K562 (cell line): Measurements from ENCODE around the gene SUPT5H. TPM values are rescaled to one million over a fixed set of nuclear protein-coding genes. Genes with fewer than 3 reads are reported as not detected.

Experiments used
- ARID3B ChIP-seq: fragments of 250-450 bp; sonication (Bioruptor Pico); IDR thresholded peaks from 2 replicates; pipeline ENCODE4 v1.4.0; 2020; ENCODE audit warnings: borderline replicate concordance
- CTCF ChIP-seq, 3 experiments: IDR thresholded peaks in 2 of 3; conservative IDR thresholded peaks in 1 of 3; 2 replicates each; pipeline ENCODE4 v1.5.1; 2011 to 2012; ENCODE audit warnings: low read length in 3 of 3, mild to moderate bottlenecking in 3 of 3, control low read depth in 2 of 3, improper control_type of control experiment in 1 of 3, inconsistent platforms in 1 of 3, low read depth in 1 of 3, mixed read lengths in 1 of 3, moderate library complexity in 1 of 3; ENCODE audit not compliant: insufficient read depth in 2 of 3
- GATAD2A ChIP-seq: fragments of 450-650 bp; IDR thresholded peaks from 2 replicates; pipeline ENCODE4 v1.6.1; 2017
- HMBOX1 ChIP-seq: sonication (generic); IDR thresholded peaks from 2 replicates; pipeline ENCODE4 v1.6.1; 2016
- NR2C2 ChIP-seq, 2 experiments: fragments of 200-800 bp in 1 of 2; sonication (Bioruptor generic) in 1 of 2; sonication (generic) in 1 of 2; formaldehyde crosslinking in 1 of 2; IDR thresholded peaks; 2 replicates each; pipeline versions ENCODE4 v1.6.1 to v1.8.0; 2016 to 2022; ENCODE audit warnings: mild to moderate bottlenecking in 1 of 2, missing compliant biosample characterization in 1 of 2, missing genetic modification characterization in 1 of 2, missing genetic modification reagents in 1 of 2
- SMARCC2 ChIP-seq: fragments of 450-650 bp; IDR thresholded peaks from 2 replicates; pipeline ENCODE4 v1.6.1; 2017; ENCODE audit warnings: antibody characterized with exemption, moderate library complexity, mild to moderate bottlenecking, low read depth
- ZKSCAN1 ChIP-seq: fragments of 150-350 bp; IDR thresholded peaks from 2 replicates; pipeline ENCODE4 v1.6.1; 2016; ENCODE audit warnings: low read depth, low read length
- ZNF124 ChIP-seq: sonication (generic); formaldehyde crosslinking; IDR thresholded peaks from 2 replicates; pipeline ENCODE4 v1.8.1; 2022; ENCODE audit warnings: missing genetic modification reagents
- ZNF644 ChIP-seq: fragments of 200-800 bp; sonication (Bioruptor generic); IDR thresholded peaks from 2 replicates; pipeline ENCODE4 v1.6.1; 2016; ENCODE audit warnings: low read depth, missing genetic modification characterization, missing compliant biosample characterization
- polyA plus RNA-seq, 8 experiments: library from polyadenylated mRNA; depleted of rRNA in 4 of 8; stranded (reverse) in 5 of 8; unstranded in 3 of 8; fragments of >200 nt; fragmentation: Nextera tagmentation in 2 of 8; fragmentation: Illumina TruSeq in 1 of 8; extraction: Ambion mirVana in 2 of 8; extraction: Trizol in 1 of 8; gene quantifications; 2 replicates each; pipeline versions ENCODE4 v1.2.1 to v1.2.3, GENCODE V29; 2011 to 2014; ENCODE audit warnings: inconsistent platforms in 1 of 8, missing spikeins in 1 of 8
- total RNA-seq, 7 experiments: library from RNA; depleted of rRNA in 6 of 7; stranded (reverse); fragments of >200 nt in 6 of 7; fragmentation: Illumina TruSeq in 2 of 7; extraction: Trizol in 2 of 7; gene quantifications; 2 replicates each; pipeline versions ENCODE4 v1.2.1 to v1.2.3, GENCODE V29; 2011 to 2021; ENCODE audit warnings: low replicate concordance in 1 of 7
- TF ChIP-seq, protein P1 (sequence below): sonication (generic); formaldehyde crosslinking; IDR thresholded peaks from 2 replicates; pipeline ENCODE4 v1.8.0; 2022; ENCODE audit warnings: missing genetic modification reagents, mild to moderate bottlenecking, moderate library complexity, borderline replicate concordance
- TF ChIP-seq, protein P2 (sequence below): fragments of 250-450 bp; sonication (Bioruptor Pico); IDR thresholded peaks from 2 replicates; pipeline ENCODE4 v1.5.0; 2022; ENCODE audit warnings: mild to moderate bottlenecking
- TF ChIP-seq, protein P3 (sequence below): fragments of 250-450 bp; sonication (Bioruptor Pico); IDR thresholded peaks from 2 replicates; pipeline ENCODE4 v1.9.0; 2021; ENCODE audit warnings: mild to moderate bottlenecking, inconsistent platforms
- TF ChIP-seq, protein P4 (sequence below): conservative IDR thresholded peaks from 2 replicates; pipeline ENCODE4 v1.6.1; 2011; ENCODE audit warnings: low read depth, mild to moderate bottlenecking, low read length; ENCODE audit not compliant: control insufficient read depth

Gene SUPT5H
- total and polyA plus RNA-seq, 9 of the 15 experiments (the other 6 are each of a cell fraction or from before 2014, with no cell fraction given) = 13.3 to 85.9 (median 35.9) TPM

DNA sequence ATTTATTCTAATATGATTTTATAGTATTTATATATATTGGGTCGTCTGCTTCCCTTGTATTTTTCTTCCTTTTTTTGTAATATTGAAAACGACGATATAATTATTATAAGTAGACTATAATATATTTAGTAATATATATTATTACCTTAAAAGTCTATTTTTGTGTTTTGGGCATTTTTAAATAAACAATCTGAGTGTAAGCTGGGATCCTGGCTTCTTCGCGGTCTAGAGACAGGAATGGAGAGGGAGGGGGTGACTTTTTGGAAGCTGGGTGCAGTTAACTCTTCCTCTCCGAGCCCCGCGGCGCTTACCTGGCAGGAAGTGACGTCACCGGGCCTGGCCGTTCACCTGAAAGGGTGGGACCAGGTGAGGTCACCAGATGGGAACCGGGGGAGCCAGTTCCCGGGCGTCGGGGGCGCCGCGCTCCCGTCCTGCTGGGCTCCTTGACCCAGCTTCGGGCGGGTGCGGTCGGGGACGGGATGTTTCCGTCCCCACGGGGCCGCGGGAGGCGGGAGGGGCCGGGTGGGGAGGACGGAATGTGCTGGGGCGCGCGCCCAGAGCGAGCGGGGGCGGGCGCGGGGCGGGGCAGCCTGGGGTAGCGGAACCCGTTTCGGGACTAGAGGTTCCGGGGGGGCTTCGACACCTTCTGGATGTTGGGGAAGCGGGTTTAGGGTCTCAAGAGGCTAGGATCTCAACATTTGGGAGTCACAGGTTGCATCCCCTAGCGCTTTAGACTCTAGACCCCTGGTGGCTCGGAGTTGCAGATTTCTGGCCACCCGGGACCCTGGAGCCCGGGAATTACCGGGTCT, 36.0 kb upstream of the SUPT5H start (continued):
- TF ChIP-seq, protein P1, sequence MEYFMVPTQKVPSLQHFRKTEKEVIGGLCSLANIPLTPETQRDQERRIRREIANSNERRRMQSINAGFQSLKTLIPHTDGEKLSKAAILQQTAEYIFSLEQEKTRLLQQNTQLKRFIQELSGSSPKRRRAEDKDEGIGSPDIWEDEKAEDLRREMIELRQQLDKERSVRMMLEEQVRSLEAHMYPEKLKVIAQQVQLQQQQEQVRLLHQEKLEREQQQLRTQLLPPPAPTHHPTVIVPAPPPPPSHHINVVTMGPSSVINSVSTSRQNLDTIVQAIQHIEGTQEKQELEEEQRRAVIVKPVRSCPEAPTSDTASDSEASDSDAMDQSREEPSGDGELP (CRISPR knock-in tag) = 0 out of 2 replicates have a peak, but pooled peaks have one; percentile 13
- TF ChIP-seq GATAD2A (peak; percentile 60), ZNF124 (no peak), NR2C2 (CRISPR knock-in tag; IDR thresholded peaks at IDR 0.05) (no peak), NR2C2 (tag; IDR thresholded peaks at IDR 0.05) (peak; percentile 75; the same call in 1 of the 2 replicates), SMARCC2 (no peak), ARID3B (CRISPR knock-in tag) (no peak), ZNF644 (tag) (0 out of 2 replicates have a peak, but pooled peaks have one; percentile 12), HMBOX1 (no peak), ZKSCAN1 (no peak), CTCF (IDR thresholded peaks at IDR 0.05 in 2 of 3, conservative IDR thresholded peaks at IDR 0.05 in 1 of 3; ENCODE audit: insufficient read depth in 2 of 3, low read depth in 1 of 3, low read length in 3 of 3) (0 out of 6 replicates have a peak, but pooled peaks of 1 of the 3 experiments have one; percentile 1)
- TF ChIP-seq, protein P2, sequence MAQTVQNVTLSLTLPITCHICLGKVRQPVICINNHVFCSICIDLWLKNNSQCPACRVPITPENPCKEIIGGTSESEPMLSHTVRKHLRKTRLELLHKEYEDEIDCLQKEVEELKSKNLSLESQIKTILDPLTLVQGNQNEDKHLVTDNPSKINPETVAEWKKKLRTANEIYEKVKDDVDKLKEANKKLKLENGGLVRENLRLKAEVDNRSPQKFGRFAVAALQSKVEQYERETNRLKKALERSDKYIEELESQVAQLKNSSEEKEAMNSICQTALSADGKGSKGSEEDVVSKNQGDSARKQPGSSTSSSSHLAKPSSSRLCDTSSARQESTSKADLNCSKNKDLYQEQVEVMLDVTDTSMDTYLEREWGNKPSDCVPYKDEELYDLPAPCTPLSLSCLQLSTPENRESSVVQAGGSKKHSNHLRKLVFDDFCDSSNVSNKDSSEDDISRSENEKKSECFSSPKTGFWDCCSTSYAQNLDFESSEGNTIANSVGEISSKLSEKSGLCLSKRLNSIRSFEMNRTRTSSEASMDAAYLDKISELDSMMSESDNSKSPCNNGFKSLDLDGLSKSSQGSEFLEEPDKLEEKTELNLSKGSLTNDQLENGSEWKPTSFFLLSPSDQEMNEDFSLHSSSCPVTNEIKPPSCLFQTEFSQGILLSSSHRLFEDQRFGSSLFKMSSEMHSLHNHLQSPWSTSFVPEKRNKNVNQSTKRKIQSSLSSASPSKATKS (CRISPR knock-in tag) = no peak
- TF ChIP-seq, protein P3, sequence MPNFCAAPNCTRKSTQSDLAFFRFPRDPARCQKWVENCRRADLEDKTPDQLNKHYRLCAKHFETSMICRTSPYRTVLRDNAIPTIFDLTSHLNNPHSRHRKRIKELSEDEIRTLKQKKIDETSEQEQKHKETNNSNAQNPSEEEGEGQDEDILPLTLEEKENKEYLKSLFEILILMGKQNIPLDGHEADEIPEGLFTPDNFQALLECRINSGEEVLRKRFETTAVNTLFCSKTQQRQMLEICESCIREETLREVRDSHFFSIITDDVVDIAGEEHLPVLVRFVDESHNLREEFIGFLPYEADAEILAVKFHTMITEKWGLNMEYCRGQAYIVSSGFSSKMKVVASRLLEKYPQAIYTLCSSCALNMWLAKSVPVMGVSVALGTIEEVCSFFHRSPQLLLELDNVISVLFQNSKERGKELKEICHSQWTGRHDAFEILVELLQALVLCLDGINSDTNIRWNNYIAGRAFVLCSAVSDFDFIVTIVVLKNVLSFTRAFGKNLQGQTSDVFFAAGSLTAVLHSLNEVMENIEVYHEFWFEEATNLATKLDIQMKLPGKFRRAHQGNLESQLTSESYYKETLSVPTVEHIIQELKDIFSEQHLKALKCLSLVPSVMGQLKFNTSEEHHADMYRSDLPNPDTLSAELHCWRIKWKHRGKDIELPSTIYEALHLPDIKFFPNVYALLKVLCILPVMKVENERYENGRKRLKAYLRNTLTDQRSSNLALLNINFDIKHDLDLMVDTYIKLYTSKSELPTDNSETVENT (CRISPR knock-in tag) = no peak
- TF ChIP-seq, protein P4, sequence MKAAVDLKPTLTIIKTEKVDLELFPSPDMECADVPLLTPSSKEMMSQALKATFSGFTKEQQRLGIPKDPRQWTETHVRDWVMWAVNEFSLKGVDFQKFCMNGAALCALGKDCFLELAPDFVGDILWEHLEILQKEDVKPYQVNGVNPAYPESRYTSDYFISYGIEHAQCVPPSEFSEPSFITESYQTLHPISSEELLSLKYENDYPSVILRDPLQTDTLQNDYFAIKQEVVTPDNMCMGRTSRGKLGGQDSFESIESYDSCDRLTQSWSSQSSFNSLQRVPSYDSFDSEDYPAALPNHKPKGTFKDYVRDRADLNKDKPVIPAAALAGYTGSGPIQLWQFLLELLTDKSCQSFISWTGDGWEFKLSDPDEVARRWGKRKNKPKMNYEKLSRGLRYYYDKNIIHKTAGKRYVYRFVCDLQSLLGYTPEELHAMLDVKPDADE = peak; percentile 73; the same call in 1 of the 2 replicates
